GM08714 (cell line): ENCODE data around the gene SIL1.
"Not testable (repeated sequence)": the region's sequence is repeated elsewhere in the genome, so short reads cannot be mapped to it uniquely, and the experiment has no call there.

Source experiments
- H3K4me3 ChIP-seq: fragments of 200-500 bp; sonication (Bioruptor generic); 2 replicates; pipeline ENCODE4 v1.5.1; 2014; ENCODE audit warnings: mild to moderate bottlenecking, low read length, inconsistent platforms
- ZNF274 ChIP-seq: IDR thresholded peaks from 2 replicates; pipeline ENCODE4 v1.6.1; 2012; ENCODE audit warnings: mild to moderate bottlenecking, low read depth, low read length

Gene SIL1

GRCh38 chr5:139051392-139051791 lies 146.8 kb downstream of the SIL1 start:
- H3K4me3 ChIP-seq = no peak overlapping the region
- TF ChIP-seq ZNF274 = no peak

GRCh38 chr5:139050432-139050831 lies 147.7 kb downstream of the SIL1 start:
- no peak for TF ChIP-seq ZNF274
- no peak overlapping the region for H3K4me3 ChIP-seq

- no peak overlapping the region for H3K4me3 ChIP-seq
- no peak for TF ChIP-seq ZNF274
Measured at GRCh38 chr5:139049780-139050179, 148.4 kb downstream of the SIL1 start.

GRCh38 chr5:139046551-139046950 lies 151.6 kb downstream of the SIL1 start:
- no peak for TF ChIP-seq ZNF274
- H3K4me3 ChIP-seq = no peak overlapping the region

GRCh38 chr5:139043157-139043905 lies 154.8 kb downstream of the SIL1 start:
- no peak for TF ChIP-seq ZNF274
- H3K4me3 ChIP-seq = no peak overlapping the region

- H3K4me3 ChIP-seq = no peak overlapping the region
- no peak for TF ChIP-seq ZNF274
Measured at GRCh38 chr5:139040081-139040480, 158.1 kb downstream of the SIL1 start.

- TF ChIP-seq ZNF274 = no peak
- no peak overlapping the region for H3K4me3 ChIP-seq
Measured at GRCh38 chr5:139038613-139039305, 159.4 kb downstream of the SIL1 start.

- no peak overlapping the region for H3K4me3 ChIP-seq
- no peak for TF ChIP-seq ZNF274
Measured at GRCh38 chr5:139037732-139038131, 160.4 kb downstream of the SIL1 start.

- not testable (repeated sequence) for H3K4me3 ChIP-seq
Measured at GRCh38 chr5:139036332-139036731, 161.8 kb downstream of the SIL1 start.

GRCh38 chr5:139027150-139027549 lies 171.0 kb downstream of the SIL1 start:
- no peak for TF ChIP-seq ZNF274

GRCh38 chr5:139025651-139026050 lies 172.5 kb downstream of the SIL1 start:
- no peak for TF ChIP-seq ZNF274
- H3K4me3 ChIP-seq = no peak overlapping the region

More at GRCh38 chr5:139027150-139027549, 171.0 kb downstream of the SIL1 start:
- H3K4me3 ChIP-seq = no peak overlapping the region

- no peak for TF ChIP-seq ZNF274
- no peak overlapping the region for H3K4me3 ChIP-seq
Measured at GRCh38 chr5:139023286-139023685, 174.9 kb downstream of the SIL1 start.

- TF ChIP-seq ZNF274 = no peak
- H3K4me3 ChIP-seq = no peak overlapping the region
Measured at GRCh38 chr5:139022528-139022927, 175.6 kb downstream of the SIL1 start.

- TF ChIP-seq ZNF274 = no peak
- H3K4me3 ChIP-seq = no peak overlapping the region
Measured at GRCh38 chr5:139021346-139021745, 176.8 kb downstream of the SIL1 start.

- no peak for TF ChIP-seq ZNF274
- no peak overlapping the region for H3K4me3 ChIP-seq
Measured at GRCh38 chr5:139019880-139020279, 178.3 kb downstream of the SIL1 start.
